SK-N-SH (cell line): ENCODE data around the gene CISTR. TPM values are rescaled to one million over a fixed set of nuclear protein-coding genes. Genes with fewer than 3 reads are reported as not detected.
"Not testable (repeated sequence)": the region's sequence is repeated elsewhere in the genome, so short reads cannot be mapped to it uniquely, and the experiment has no call there.

Experiments
- CTCF ChIA-PET: fragments of 300-600, 350-600 bp; formaldehyde crosslinking; extraction: SDS; loops from one replicate; lab custom pipeline; 2021; lab: Yijun Ruan, JAX
- POLR2A ChIA-PET: fragments of 350-600 bp; sonication (Branson Sonifier 250); formaldehyde crosslinking; extraction: SDS; loops from one replicate; lab custom pipeline; 2020; ENCODE audit warnings: antibody characterized with exemption, inconsistent platforms; lab: Yijun Ruan, JAX
- DNase-seq: peaks from one replicate; pipeline ENCODE4 v3.0.0; 2012
- H2AFZ ChIP-seq: fragments of 200-600 bp; sonication (generic); 2 replicates; pipeline ENCODE4 v1.8.1; 2016; ENCODE audit warnings: antibody characterized with exemption, mild to moderate bottlenecking, low read depth
- H3F3A ChIP-seq: fragments of 200-600 bp; sonication (generic); replicated peaks from 2 replicates; pipeline ENCODE3; 2016; ENCODE audit warnings: antibody characterized with exemption, mild to moderate bottlenecking; ENCODE audit not compliant: insufficient read depth
- H3K27ac ChIP-seq, 2 experiments: fragments of 200-500 bp in 1 of 2; fragments of 200-600 bp in 1 of 2; sonication (Bioruptor generic) in 1 of 2; sonication (generic), shearing (Covaris generic) in 1 of 2; 2 replicates each; pipeline versions ENCODE4 v1.5.1 to v1.6.1; 2014 to 2016; ENCODE audit warnings: low read depth in 2 of 2, inconsistent platforms in 1 of 2, low read length in 1 of 2, mild to moderate bottlenecking in 1 of 2, mixed read lengths in 1 of 2
- H3K27me3 ChIP-seq: fragments of 200-600 bp; sonication (generic), shearing (Covaris generic); 2 replicates; pipeline ENCODE4 v1.6.1; 2016; ENCODE audit warnings: mixed run types; ENCODE audit not compliant: insufficient read depth
- H3K36me3 ChIP-seq, 2 experiments: fragments of 200-500 bp in 1 of 2; fragments of 200-600 bp in 1 of 2; sonication (Bioruptor generic) in 1 of 2; sonication (generic) in 1 of 2; replicated peaks in 1 of 2; 2 replicates each; pipeline versions ENCODE3 to v1.5.1; 2014 to 2016; ENCODE audit warnings: low read length in 1 of 2, mild to moderate bottlenecking in 1 of 2; ENCODE audit not compliant: insufficient read depth in 2 of 2, control insufficient read depth in 1 of 2
- H3K4me1 ChIP-seq, 2 experiments: fragments of 200-500 bp in 1 of 2; fragments of 200-600 bp in 1 of 2; sonication (Bioruptor generic) in 1 of 2; sonication (generic), shearing (Covaris generic) in 1 of 2; 2 replicates each; pipeline versions ENCODE4 v1.5.1 to v1.6.1; 2014 to 2016; ENCODE audit warnings: low read depth in 1 of 2, low read length in 1 of 2, mixed run types in 1 of 2; ENCODE audit not compliant: insufficient read depth in 2 of 2, control insufficient read depth in 1 of 2
- H3K4me2 ChIP-seq: fragments of 200-600 bp; sonication (generic), shearing (Covaris generic); 2 replicates; pipeline ENCODE4 v1.6.1; 2017; ENCODE audit warnings: mixed run types
- H3K4me3 ChIP-seq, 2 experiments: fragments of 200-500 bp in 1 of 2; fragments of 200-600 bp in 1 of 2; sonication (Bioruptor generic) in 1 of 2; sonication (generic), shearing (Covaris generic) in 1 of 2; 2 replicates each; pipeline versions ENCODE4 v1.5.1 to v1.8.1; 2014 to 2016; ENCODE audit warnings: low read depth in 2 of 2, inconsistent platforms in 1 of 2, low read length in 1 of 2, mild to moderate bottlenecking in 1 of 2, mixed read lengths in 1 of 2, moderate library complexity in 1 of 2
- H3K79me2 ChIP-seq: fragments of 200-600 bp; sonication (generic); 2 replicates; pipeline ENCODE4 v1.8.1; 2017; ENCODE audit warnings: mild to moderate bottlenecking; ENCODE audit not compliant: insufficient read depth
- H3K9ac ChIP-seq: fragments of 200-600 bp; sonication (generic); 2 replicates; pipeline ENCODE4 v1.6.1; 2017; ENCODE audit warnings: mixed run types
- H3K9me2 ChIP-seq: fragments of 200-600 bp; sonication (generic); 2 replicates; pipeline ENCODE4 v1.6.1; 2017; ENCODE audit warnings: mixed run types
- H3K9me3 ChIP-seq: fragments of 200-600 bp; sonication (generic); 2 replicates; pipeline ENCODE4 v1.6.1; 2017; ENCODE audit warnings: mixed run types, mild to moderate bottlenecking, moderate library complexity
- H4K20me1 ChIP-seq: fragments of 200-600 bp; sonication (generic); 2 replicates; pipeline ENCODE4 v1.6.1; 2017; ENCODE audit warnings: mild to moderate bottlenecking, mixed run types; ENCODE audit not compliant: insufficient read depth
- CHD2 ChIP-seq: fragments of 150-350 bp; IDR thresholded peaks from 2 replicates; pipeline ENCODE4 v1.6.1; 2018; ENCODE audit warnings: low read length; ENCODE audit not compliant: partially characterized antibody
- EZH2phosphoT487 ChIP-seq: fragments of 200-600 bp; sonication (generic); IDR thresholded peaks from 2 replicates; pipeline ENCODE4 v1.6.1; 2017; ENCODE audit warnings: low read depth, mixed run types, mild to moderate bottlenecking, antibody characterized with exemption, moderate library complexity, borderline replicate concordance
- FOSL2 ChIP-seq: IDR thresholded peaks from 2 replicates; pipeline ENCODE4 v1.4.0; 2012; ENCODE audit warnings: low read depth, mild to moderate bottlenecking, moderate library complexity, borderline replicate concordance
- GATA2 ChIP-seq: sonication (generic); formaldehyde crosslinking; IDR thresholded peaks from 2 replicates; pipeline ENCODE4 v1.5.0; 2020; ENCODE audit warnings: mild to moderate bottlenecking, missing genetic modification reagents
- MXI1 ChIP-seq: IDR thresholded peaks from 2 replicates; pipeline ENCODE4 v1.6.1; 2012; ENCODE audit warnings: mild to moderate bottlenecking, low read depth, low read length, improper control_type of control experiment
- POLR2AphosphoS5 ChIP-seq: IDR thresholded peaks from 2 replicates; pipeline ENCODE4 v1.6.1; 2012; ENCODE audit warnings: low read depth, low read length
- RAD21 ChIP-seq: IDR thresholded peaks from 2 replicates; pipeline ENCODE4 v1.6.1; 2012; ENCODE audit warnings: mild to moderate bottlenecking, low read length
- RFX5 ChIP-seq: IDR thresholded peaks from 2 replicates; pipeline ENCODE4 v1.6.1; 2012; ENCODE audit warnings: mild to moderate bottlenecking, improper control_type of control experiment, low read length
- RXRA ChIP-seq: IDR thresholded peaks from 2 replicates; pipeline ENCODE4 v1.4.0; 2012; ENCODE audit warnings: low read depth, mild to moderate bottlenecking, borderline replicate concordance
- SMC3 ChIP-seq: IDR thresholded peaks from 2 replicates; pipeline ENCODE4 v1.6.1; 2012; ENCODE audit warnings: low read depth, low read length, improper control_type of control experiment
- WGBS: methylation state at CpG from one replicate; pipeline ENCODE4 v1.1.6; 2017; ENCODE audit warnings: low lambda C conversion rate; 5-methylcytosine and 5-hydroxymethylcytosine counted together
- polyA plus RNA-seq, 3 experiments: library from polyadenylated mRNA; depleted of rRNA; stranded (reverse); fragments of >200 nt; gene quantifications; 2 replicates each; pipeline ENCODE4 v1.2.3, GENCODE V29; 2012
- TF ChIP-seq, protein P1 (sequence below): IDR thresholded peaks from 2 replicates; pipeline ENCODE4 v1.4.0; 2012; ENCODE audit warnings: low read depth
- TF ChIP-seq, protein P2 (sequence below): fragments of 150-350 bp; IDR thresholded peaks from 2 replicates; pipeline ENCODE4 v1.6.1; 2017; ENCODE audit warnings: antibody characterized with exemption, low read length, low read depth, borderline replicate concordance
- TF ChIP-seq, protein P3 (sequence below): fragments of 200-600 bp; sonication (generic); IDR thresholded peaks from 2 replicates; pipeline ENCODE4 v1.6.1; 2017; ENCODE audit warnings: antibody characterized with exemption, mild to moderate bottlenecking, moderate library complexity
- TF ChIP-seq, protein P4 (sequence below): IDR thresholded peaks from 2 replicates; pipeline ENCODE4 v1.4.0; 2012; ENCODE audit warnings: low read depth, borderline replicate concordance
- TF ChIP-seq, protein P5 (sequence below): fragments of 150-350 bp; IDR thresholded peaks from 2 replicates; pipeline ENCODE4 v1.6.1; 2016; ENCODE audit warnings: mild to moderate bottlenecking, low read depth, low read length

Gene CISTR
- polyA plus RNA-seq, 1 of the 3 experiments (the other 2 are of a cell fraction): not detected

DNA sequence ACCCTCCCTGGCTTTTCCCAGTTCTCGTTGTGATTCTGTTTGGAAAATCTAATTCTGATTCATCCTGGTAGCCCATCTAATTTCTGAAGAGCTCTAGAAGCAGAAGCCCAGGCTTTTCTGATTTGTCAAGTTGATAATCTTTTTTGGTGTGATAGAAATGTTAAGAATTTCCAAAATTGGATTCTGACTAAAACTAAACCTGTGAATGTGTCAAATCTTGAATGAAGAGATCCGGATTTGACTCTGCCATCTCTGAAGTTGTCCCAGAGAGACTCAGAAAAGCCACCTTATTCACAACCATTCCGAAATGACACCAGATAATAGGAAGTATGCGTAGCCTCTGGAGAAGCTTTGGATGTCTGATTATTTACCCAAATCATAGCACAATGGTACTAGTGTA, 12.8 kb upstream of the CISTR start:
- H3K4me2 ChIP-seq: no peak overlapping the region
- no peaks in the 10 kb centered on the region for H3K36me3 ChIP-seq
- no peak overlapping the region for H3K27ac ChIP-seq
- POLR2A ChIA-PET: no interaction called here
- peaks cover 0 to 5% of the 10 kb centered on the region in 2 experiments; a peak in 2 of 4 replicates for H3K4me1 ChIP-seq
- no peaks in the 10 kb centered on the region for H3K9me3 ChIP-seq
- H3K27me3 ChIP-seq: peaks cover 75% of the 10 kb centered on the region
- no peaks in the 10 kb centered on the region for H4K20me1 ChIP-seq
- WGBS: 18% methylated on average over 4 of the region's 4 CpGs
- no peaks in the 10 kb centered on the region for H3K79me2 ChIP-seq
- TF ChIP-seq, protein P1, sequence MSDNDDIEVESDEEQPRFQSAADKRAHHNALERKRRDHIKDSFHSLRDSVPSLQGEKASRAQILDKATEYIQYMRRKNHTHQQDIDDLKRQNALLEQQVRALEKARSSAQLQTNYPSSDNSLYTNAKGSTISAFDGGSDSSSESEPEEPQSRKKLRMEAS: no peak
- no peak for TF ChIP-seq EZH2phosphoT487
- no peak for TF ChIP-seq RAD21
- TF ChIP-seq RXRA: no peak
- TF ChIP-seq MXI1: no peak
- TF ChIP-seq, protein P2, sequence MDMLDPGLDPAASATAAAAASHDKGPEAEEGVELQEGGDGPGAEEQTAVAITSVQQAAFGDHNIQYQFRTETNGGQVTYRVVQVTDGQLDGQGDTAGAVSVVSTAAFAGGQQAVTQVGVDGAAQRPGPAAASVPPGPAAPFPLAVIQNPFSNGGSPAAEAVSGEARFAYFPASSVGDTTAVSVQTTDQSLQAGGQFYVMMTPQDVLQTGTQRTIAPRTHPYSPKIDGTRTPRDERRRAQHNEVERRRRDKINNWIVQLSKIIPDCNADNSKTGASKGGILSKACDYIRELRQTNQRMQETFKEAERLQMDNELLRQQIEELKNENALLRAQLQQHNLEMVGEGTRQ: no peak
- TF ChIP-seq GATA2 (CRISPR knock-in tag): no peak
- no peaks in the 10 kb centered on the region for H3K9me2 ChIP-seq
- H2AFZ ChIP-seq: no peak overlapping the region
- DNase-seq: no peak
- no peak overlapping the region for H3K9ac ChIP-seq
- CTCF ChIA-PET: interaction anchor here (1.2 to 2.7 kb wide), 4 partner anchors 7 to 62 kb away, joined by 3 to 16 read pairs (median 9); no protein-coding TSS in a partner anchor
- no peak overlapping the region for H3K4me3 ChIP-seq
- H3F3A ChIP-seq: no peaks in the 10 kb centered on the region

DNA sequence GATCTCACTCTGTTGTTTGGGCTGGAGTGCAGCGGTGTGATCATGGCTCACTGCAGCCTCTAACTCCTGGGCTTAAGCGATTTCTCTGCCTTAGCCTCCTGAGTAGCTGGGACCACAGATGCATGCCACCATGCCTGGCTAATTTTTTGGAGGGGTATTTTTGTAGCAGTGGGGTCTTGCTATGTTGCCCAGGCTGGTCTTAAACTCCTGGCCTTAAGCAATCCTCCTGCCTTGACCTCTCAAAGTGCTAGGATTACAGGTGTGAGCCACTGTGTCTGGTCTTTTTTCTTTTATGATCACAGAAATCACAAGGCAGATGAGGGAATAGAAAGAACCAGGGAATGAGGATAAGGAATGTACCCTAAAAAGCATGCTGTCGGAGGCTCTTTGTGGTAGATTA, 11.0 kb upstream of the CISTR start:
- H3K27ac ChIP-seq, POLR2A ChIA-PET, DNase-seq, H3K36me3 ChIP-seq, H3K4me2 ChIP-seq, H3K9ac ChIP-seq, H3K4me3 ChIP-seq, H2AFZ ChIP-seq, H3K9me3 ChIP-seq, H3F3A ChIP-seq, H3K79me2 ChIP-seq, H3K4me1 ChIP-seq, H4K20me1 ChIP-seq, H3K9me2 ChIP-seq: not testable (repeated sequence)
- CTCF ChIA-PET: interaction anchor here (1.9 to 2.2 kb wide), 2 partner anchors 11 to 16 kb away, joined by 9 to 14 read pairs; partner anchors contain the start of gene CISTR
- 35% methylated on average over 3 of the region's 3 CpGs for WGBS
- H3K27me3 ChIP-seq: peaks cover 93% of the 10 kb centered on the region

DNA sequence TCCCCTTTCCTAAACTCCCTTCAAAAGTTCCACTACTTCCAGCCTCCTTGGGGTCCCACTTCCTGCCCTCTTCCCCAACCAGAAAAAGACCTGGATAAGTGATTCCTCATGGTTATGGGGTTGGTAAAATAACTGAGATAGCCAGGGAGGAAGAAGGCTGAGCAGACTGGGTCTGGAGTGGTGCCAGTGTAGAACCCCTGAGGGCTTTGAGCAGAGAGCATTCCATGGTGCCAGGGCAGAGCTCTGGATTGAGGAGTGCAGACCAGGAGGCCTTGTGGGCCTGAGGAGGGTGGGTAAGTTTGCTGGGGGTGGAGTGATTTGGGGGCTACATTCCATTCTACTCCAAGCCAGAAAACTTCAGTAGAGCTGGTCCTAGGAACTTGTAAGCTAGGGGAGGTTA, 9.5 kb upstream of the CISTR start:
- no peak overlapping the region for H3K4me2 ChIP-seq
- TF ChIP-seq, protein P2: no peak
- TF ChIP-seq SMC3: no peak
- TF ChIP-seq, protein P3, sequence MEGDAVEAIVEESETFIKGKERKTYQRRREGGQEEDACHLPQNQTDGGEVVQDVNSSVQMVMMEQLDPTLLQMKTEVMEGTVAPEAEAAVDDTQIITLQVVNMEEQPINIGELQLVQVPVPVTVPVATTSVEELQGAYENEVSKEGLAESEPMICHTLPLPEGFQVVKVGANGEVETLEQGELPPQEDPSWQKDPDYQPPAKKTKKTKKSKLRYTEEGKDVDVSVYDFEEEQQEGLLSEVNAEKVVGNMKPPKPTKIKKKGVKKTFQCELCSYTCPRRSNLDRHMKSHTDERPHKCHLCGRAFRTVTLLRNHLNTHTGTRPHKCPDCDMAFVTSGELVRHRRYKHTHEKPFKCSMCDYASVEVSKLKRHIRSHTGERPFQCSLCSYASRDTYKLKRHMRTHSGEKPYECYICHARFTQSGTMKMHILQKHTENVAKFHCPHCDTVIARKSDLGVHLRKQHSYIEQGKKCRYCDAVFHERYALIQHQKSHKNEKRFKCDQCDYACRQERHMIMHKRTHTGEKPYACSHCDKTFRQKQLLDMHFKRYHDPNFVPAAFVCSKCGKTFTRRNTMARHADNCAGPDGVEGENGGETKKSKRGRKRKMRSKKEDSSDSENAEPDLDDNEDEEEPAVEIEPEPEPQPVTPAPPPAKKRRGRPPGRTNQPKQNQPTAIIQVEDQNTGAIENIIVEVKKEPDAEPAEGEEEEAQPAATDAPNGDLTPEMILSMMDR: no peak
- no peak for TF ChIP-seq FOSL2
- TF ChIP-seq RXRA: no peak
- TF ChIP-seq, protein P4, sequence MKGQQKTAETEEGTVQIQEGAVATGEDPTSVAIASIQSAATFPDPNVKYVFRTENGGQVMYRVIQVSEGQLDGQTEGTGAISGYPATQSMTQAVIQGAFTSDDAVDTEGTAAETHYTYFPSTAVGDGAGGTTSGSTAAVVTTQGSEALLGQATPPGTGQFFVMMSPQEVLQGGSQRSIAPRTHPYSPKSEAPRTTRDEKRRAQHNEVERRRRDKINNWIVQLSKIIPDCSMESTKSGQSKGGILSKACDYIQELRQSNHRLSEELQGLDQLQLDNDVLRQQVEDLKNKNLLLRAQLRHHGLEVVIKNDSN: no peak
- no peak for TF ChIP-seq POLR2AphosphoS5
- TF ChIP-seq, protein P5, sequence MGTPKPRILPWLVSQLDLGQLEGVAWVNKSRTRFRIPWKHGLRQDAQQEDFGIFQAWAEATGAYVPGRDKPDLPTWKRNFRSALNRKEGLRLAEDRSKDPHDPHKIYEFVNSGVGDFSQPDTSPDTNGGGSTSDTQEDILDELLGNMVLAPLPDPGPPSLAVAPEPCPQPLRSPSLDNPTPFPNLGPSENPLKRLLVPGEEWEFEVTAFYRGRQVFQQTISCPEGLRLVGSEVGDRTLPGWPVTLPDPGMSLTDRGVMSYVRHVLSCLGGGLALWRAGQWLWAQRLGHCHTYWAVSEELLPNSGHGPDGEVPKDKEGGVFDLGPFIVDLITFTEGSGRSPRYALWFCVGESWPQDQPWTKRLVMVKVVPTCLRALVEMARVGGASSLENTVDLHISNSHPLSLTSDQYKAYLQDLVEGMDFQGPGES: no peak
- TF ChIP-seq CHD2: no peak
- no peak for TF ChIP-seq RFX5
- no peak overlapping the region for H3K27ac ChIP-seq
- no peaks in the 10 kb centered on the region for H4K20me1 ChIP-seq
- DNase-seq: no peak
- no peak overlapping the region for H2AFZ ChIP-seq
- no peaks in the 10 kb centered on the region for H3K9me3 ChIP-seq
- peaks cover 90% of the 10 kb centered on the region for H3K27me3 ChIP-seq
- H3F3A ChIP-seq: no peaks in the 10 kb centered on the region
- H3K9me2 ChIP-seq: no peaks in the 10 kb centered on the region
- no peak overlapping the region for H3K4me3 ChIP-seq
- CTCF ChIA-PET: interaction anchor here (0.9 to 2.2 kb wide), 3 partner anchors 9 to 15 kb away, joined by 3 to 14 read pairs (median 9); partner anchors contain the start of gene CISTR
- no peaks in the 10 kb centered on the region for H3K79me2 ChIP-seq
- POLR2A ChIA-PET: no interaction called here
- H3K4me1 ChIP-seq: no peaks in the 10 kb centered on the region
- no peaks in the 10 kb centered on the region for H3K36me3 ChIP-seq
- H3K9ac ChIP-seq: no peak overlapping the region
